Measurements from ENCODE around the gene IFFO2. TPM values are rescaled to one million over a fixed set of nuclear protein-coding genes. Genes with fewer than 3 reads are reported as not detected.

The IFFO2 gene
- total RNA-seq, 1 donor from 2014 or later: 34.6 TPM

- H3K27ac ChIP-seq: peak overlapping the region; percentile 87
- peak overlapping the region; percentile 77 to 100 for H3K4me3 ChIP-seq
- H3K27me3 ChIP-seq: no peaks in the 10 kb centered on the region
- no peaks in the 10 kb centered on the region for H3K9me3 ChIP-seq
- TF ChIP-seq CTCF (IDR thresholded peaks at IDR 0.05): no peak
- TF ChIP-seq POLR2A (IDR thresholded peaks at IDR 0.05): no peak
- peak in 1 of 2 donors; percentile 6 for TF ChIP-seq POLR2AphosphoS5 (IDR thresholded peaks at IDR 0.05; ENCODE audit: insufficient read depth in 1 of 2, low read depth in 1 of 2)
- DNase-seq (ENCODE audit: extremely low spot score in 2 of 2): no peak
- H3K36me3 ChIP-seq: no peaks in the 10 kb centered on the region
- intact Hi-C loops (cut with DNase I): loop anchor here (5.0 kb wide), 1 partner anchor 32 kb away; no protein-coding TSS in a partner anchor
- H3K4me1 ChIP-seq: peaks cover 69% of the 10 kb centered on the region
Observed at GRCh38 chr1:18954270-18955071, 2.0 kb downstream of the IFFO2 start.

GRCh38 chr1:18953731-18954231, 2.7 kb downstream of the IFFO2 start:
- H3K27me3 ChIP-seq: no peaks in the 10 kb centered on the region
- no peaks in the 10 kb centered on the region for H3K36me3 ChIP-seq
- peak overlapping the region; percentile 87 for H3K27ac ChIP-seq
- TF ChIP-seq POLR2AphosphoS5 (IDR thresholded peaks at IDR 0.05; ENCODE audit: insufficient read depth in 1 of 2, low read depth in 1 of 2): peak; percentile 30 to 40
- TF ChIP-seq CTCF (IDR thresholded peaks at IDR 0.05): no peak
- peak overlapping the region; percentile 77 to 100 for H3K4me3 ChIP-seq
- DNase-seq (ENCODE audit: extremely low spot score in 2 of 2): no peak
- H3K9me3 ChIP-seq: no peaks in the 10 kb centered on the region
- intact Hi-C loops (cut with DNase I): no loop called here
- peaks cover 76% of the 10 kb centered on the region for H3K4me1 ChIP-seq

GRCh38 chr1:18951818-18952391, 4.6 kb downstream of the IFFO2 start:
- Histone ChIP-seq H3K4me3 (no peak overlapping the region), H3K4me1 (peaks cover 87% of the 10 kb centered on the region), H3K9me3 (no peaks in the 10 kb centered on the region), H3K36me3 (no peaks in the 10 kb centered on the region), H3K27ac (peak overlapping the region; percentile 89), H3K27me3 (no peaks in the 10 kb centered on the region)
- DNase-seq (ENCODE audit: extremely low spot score in 2 of 2): no peak
- no peak for TF ChIP-seq POLR2A (IDR thresholded peaks at IDR 0.05)
- TF ChIP-seq POLR2AphosphoS5 (IDR thresholded peaks at IDR 0.05; ENCODE audit: insufficient read depth in 1 of 2, low read depth in 1 of 2): no peak
- no peak for TF ChIP-seq CTCF (IDR thresholded peaks at IDR 0.05)
- intact Hi-C loops (cut with DNase I): no loop called here

GRCh38 chr1:18951416-18951815, 5.1 kb downstream of the IFFO2 start:
- H3K27me3 ChIP-seq: no peaks in the 10 kb centered on the region
- DNase-seq (ENCODE audit: extremely low spot score in 2 of 2): no peak
- H3K9me3 ChIP-seq: no peaks in the 10 kb centered on the region
- H3K27ac ChIP-seq: peak overlapping the region; percentile 89
- intact Hi-C loops (cut with DNase I): no loop called here
- TF ChIP-seq CTCF (IDR thresholded peaks at IDR 0.05): no peak
- TF ChIP-seq POLR2AphosphoS5 (IDR thresholded peaks at IDR 0.05; ENCODE audit: insufficient read depth in 1 of 2, low read depth in 1 of 2): no peak
- no peak for TF ChIP-seq POLR2A (IDR thresholded peaks at IDR 0.05)
- H3K4me3 ChIP-seq: peak overlapping the region in 1 of 2 donors; percentile 28
- no peaks in the 10 kb centered on the region for H3K36me3 ChIP-seq
- peaks cover 91% of the 10 kb centered on the region for H3K4me1 ChIP-seq
